ENCODE results near the gene FHOD3.

DNA sequence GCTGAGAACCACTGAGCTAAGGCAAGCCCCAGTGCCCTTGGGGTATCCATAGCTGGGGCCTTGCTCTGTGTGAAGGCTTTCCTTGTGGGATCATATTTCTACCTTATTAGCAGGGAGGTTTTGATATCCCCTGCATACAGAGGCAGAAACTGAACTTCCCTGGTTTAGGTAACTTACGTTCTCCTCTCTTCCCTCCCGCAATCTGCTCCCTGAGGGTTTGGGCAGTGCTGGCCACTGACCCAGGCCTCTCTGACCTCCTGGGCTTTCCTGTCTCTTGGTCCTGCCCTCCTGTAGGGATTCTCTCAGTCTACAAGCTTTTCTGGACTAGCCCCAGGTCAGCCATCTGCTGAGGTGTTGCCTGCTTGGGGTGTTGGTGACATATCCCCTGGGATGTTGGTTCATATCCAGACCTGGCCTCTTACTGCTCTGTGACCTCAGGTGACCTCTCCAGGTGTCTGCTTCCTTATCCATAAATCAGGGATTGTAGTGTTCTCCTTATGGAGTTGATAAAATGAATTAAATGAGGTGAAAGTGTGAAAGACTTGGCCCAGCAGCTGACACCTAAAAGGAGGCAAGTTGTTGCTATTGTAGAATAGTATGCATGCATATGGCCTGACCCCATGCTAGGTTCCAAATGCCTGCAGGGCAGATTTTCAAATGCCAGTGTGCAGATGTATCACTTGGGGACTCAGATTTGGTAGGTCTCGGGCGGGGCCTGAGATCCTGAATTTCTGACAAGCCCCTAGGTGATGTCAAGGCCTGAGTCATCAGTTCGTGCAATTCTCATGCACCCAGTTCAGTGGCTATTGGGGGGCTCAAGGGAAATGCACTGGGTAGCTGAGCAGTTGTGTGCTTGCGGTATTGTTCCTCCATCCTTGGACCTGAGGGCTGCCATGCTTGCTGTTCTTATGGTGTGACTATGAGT is 106.6 kb downstream of the FHOD3 start:
- TF ChIP-seq, protein P1, sequence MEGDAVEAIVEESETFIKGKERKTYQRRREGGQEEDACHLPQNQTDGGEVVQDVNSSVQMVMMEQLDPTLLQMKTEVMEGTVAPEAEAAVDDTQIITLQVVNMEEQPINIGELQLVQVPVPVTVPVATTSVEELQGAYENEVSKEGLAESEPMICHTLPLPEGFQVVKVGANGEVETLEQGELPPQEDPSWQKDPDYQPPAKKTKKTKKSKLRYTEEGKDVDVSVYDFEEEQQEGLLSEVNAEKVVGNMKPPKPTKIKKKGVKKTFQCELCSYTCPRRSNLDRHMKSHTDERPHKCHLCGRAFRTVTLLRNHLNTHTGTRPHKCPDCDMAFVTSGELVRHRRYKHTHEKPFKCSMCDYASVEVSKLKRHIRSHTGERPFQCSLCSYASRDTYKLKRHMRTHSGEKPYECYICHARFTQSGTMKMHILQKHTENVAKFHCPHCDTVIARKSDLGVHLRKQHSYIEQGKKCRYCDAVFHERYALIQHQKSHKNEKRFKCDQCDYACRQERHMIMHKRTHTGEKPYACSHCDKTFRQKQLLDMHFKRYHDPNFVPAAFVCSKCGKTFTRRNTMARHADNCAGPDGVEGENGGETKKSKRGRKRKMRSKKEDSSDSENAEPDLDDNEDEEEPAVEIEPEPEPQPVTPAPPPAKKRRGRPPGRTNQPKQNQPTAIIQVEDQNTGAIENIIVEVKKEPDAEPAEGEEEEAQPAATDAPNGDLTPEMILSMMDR (IDR thresholded peaks at IDR 0.05; ENCODE audit: insufficient read depth, low read length): no peak
- TF ChIP-seq, protein P2, sequence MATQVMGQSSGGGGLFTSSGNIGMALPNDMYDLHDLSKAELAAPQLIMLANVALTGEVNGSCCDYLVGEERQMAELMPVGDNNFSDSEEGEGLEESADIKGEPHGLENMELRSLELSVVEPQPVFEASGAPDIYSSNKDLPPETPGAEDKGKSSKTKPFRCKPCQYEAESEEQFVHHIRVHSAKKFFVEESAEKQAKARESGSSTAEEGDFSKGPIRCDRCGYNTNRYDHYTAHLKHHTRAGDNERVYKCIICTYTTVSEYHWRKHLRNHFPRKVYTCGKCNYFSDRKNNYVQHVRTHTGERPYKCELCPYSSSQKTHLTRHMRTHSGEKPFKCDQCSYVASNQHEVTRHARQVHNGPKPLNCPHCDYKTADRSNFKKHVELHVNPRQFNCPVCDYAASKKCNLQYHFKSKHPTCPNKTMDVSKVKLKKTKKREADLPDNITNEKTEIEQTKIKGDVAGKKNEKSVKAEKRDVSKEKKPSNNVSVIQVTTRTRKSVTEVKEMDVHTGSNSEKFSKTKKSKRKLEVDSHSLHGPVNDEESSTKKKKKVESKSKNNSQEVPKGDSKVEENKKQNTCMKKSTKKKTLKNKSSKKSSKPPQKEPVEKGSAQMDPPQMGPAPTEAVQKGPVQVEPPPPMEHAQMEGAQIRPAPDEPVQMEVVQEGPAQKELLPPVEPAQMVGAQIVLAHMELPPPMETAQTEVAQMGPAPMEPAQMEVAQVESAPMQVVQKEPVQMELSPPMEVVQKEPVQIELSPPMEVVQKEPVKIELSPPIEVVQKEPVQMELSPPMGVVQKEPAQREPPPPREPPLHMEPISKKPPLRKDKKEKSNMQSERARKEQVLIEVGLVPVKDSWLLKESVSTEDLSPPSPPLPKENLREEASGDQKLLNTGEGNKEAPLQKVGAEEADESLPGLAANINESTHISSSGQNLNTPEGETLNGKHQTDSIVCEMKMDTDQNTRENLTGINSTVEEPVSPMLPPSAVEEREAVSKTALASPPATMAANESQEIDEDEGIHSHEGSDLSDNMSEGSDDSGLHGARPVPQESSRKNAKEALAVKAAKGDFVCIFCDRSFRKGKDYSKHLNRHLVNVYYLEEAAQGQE (IDR thresholded peaks at IDR 0.05; ENCODE audit: insufficient replicate concordance, low read depth): no peak
- no peak for TF ChIP-seq POLR2AphosphoS5 (IDR thresholded peaks at IDR 0.05; ENCODE audit: low read depth)
